Adrenal gland (tissue), 5 donors: ENCODE measurements around the gene METTL4.

Source experiments
- CTCF ChIP-seq, 6 experiments: fragments of 450-650 bp in 4 of 6; fragments of 200-600 bp in 2 of 6; sonication (generic) in 1 of 6; IDR thresholded peaks; 1 replicate in 5 of 6; 2 replicates in 1 of 6; pipeline versions ENCODE4 v1.5.1 to v1.8.0; 2016 to 2021; ENCODE audit warnings: antibody characterized with exemption in 6 of 6, mild to moderate bottlenecking in 2 of 6, moderate library complexity in 1 of 6
- POLR2A ChIP-seq, 2 donors: fragments of 450-650 bp; IDR thresholded peaks; one replicate each; pipeline ENCODE4 v1.6.1; 2017; ENCODE audit warnings: antibody characterized with exemption in 2 of 2, mild to moderate bottlenecking in 2 of 2, moderate library complexity in 1 of 2
- donor health status: DM: no; HTN: no; CAD: no.

DNA sequence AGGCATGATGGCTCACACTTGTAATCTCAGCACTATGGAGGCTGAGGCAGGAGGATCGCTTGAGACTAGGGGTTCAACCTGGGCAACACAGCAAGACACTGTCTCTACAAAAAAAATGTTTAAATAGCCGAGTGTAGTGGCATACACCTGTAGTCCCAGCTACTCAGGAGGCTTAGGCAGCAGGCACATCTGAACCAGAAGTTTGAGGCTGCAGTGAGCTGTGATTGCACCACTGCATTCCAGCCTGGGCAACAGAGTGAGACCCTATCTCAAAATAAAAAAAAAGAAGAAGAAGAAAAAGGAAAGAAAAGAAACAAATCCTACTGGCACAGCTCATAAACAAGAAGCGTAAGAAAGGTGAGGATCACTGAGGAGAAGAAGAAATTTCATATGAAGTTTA, 19.9 kb downstream of the METTL4 start:
- TF ChIP-seq CTCF (IDR thresholded peaks at IDR 0.05), result no peak
- no peak for TF ChIP-seq POLR2A (IDR thresholded peaks at IDR 0.05)
